Esophagus (tissue), 2 donors: ENCODE results near the gene ARID1B. TPM values are rescaled to one million over a fixed set of nuclear protein-coding genes. Genes with fewer than 3 reads are reported as not detected.

Source experiments
- H3K27ac ChIP-seq, 2 donors: one replicate each; pipeline ENCODE4 v1.5.1; 2013; ENCODE audit warnings: low read depth in 2 of 2, mild to moderate bottlenecking in 2 of 2, inconsistent platforms in 1 of 2, low read length in 1 of 2, moderate library complexity in 1 of 2
- H3K27me3 ChIP-seq, 2 donors: one replicate each; pipeline ENCODE4 v1.6.1; 2013; ENCODE audit warnings: low read length in 2 of 2, control low read depth in 1 of 2, mild to moderate bottlenecking in 1 of 2; ENCODE audit not compliant: insufficient read depth in 2 of 2, control insufficient read depth in 1 of 2
- H3K36me3 ChIP-seq, 2 donors: one replicate each; pipeline ENCODE4 v1.6.1; 2013; ENCODE audit warnings: low read length in 1 of 2; ENCODE audit not compliant: control insufficient read depth in 2 of 2, insufficient read depth in 2 of 2
- H3K4me1 ChIP-seq, 2 donors: one replicate each; pipeline ENCODE4 v1.6.1; 2013; ENCODE audit warnings: low read length in 1 of 2; ENCODE audit not compliant: control insufficient read depth in 2 of 2, insufficient read depth in 2 of 2
- H3K4me3 ChIP-seq, 2 donors: one replicate each; pipeline ENCODE4 v1.5.1; 2013; ENCODE audit warnings: low read length in 2 of 2, mild to moderate bottlenecking in 2 of 2, low read depth in 1 of 2, moderate library complexity in 1 of 2
- H3K9me3 ChIP-seq, 2 donors: one replicate each; pipeline ENCODE4 v1.6.1; 2013; ENCODE audit warnings: mild to moderate bottlenecking in 2 of 2, low read depth in 1 of 2, low read length in 1 of 2, moderate library complexity in 1 of 2; ENCODE audit not compliant: control insufficient read depth in 2 of 2, insufficient read depth in 1 of 2
- WGBS, 2 donors: extraction: QIAGEN DNeasy Blood & Tissue Kit; methylation state at CpG; one replicate each; pipeline ENCODE4 v1.1.7; 2013; 5-methylcytosine and 5-hydroxymethylcytosine counted together
- polyA plus RNA-seq, 2 donors: library from polyadenylated mRNA; stranded (reverse); fragments of 200-250 nt; gene quantifications; one replicate each; pipeline ENCODE4 v1.2.3, GENCODE V29; 2013
- donor health status: healthy with polysubstance abuse.
- donor health status: Bipolar disorder and iron deficiency.

Gene ARID1B
- polyA plus RNA-seq, 2 donors: 15.9 to 16.1 TPM

- 88 to 93% methylated on average over 8 of the region's 8 CpGs for WGBS, 2 donors
- Histone ChIP-seq H3K27me3 (no peaks in the 10 kb centered on the region), H3K27ac (no peak overlapping the region), H3K9me3 (no peaks in the 10 kb centered on the region), H3K36me3 (no peaks in the 10 kb centered on the region), H3K4me1 (peaks cover 0 to 8% of the 10 kb centered on the region in 2 donors), H3K4me3 (no peak overlapping the region)
Observed at GRCh38 chr6:156928126-156928525, 150.9 kb downstream of the ARID1B start.

- WGBS, 2 donors: 74 to 76% methylated on average over 5 of the region's 5 CpGs
- Histone ChIP-seq H3K4me3 (no peak overlapping the region), H3K27me3 (no peaks in the 10 kb centered on the region), H3K36me3 (no peaks in the 10 kb centered on the region), H3K4me1 (peaks cover 0 to 11% of the 10 kb centered on the region in 2 donors), H3K9me3 (no peaks in the 10 kb centered on the region), H3K27ac (no peak overlapping the region)
Observed at GRCh38 chr6:156928972-156929371, 151.8 kb downstream of the ARID1B start.

- H3K4me3 ChIP-seq: no peak overlapping the region
- H3K4me1 ChIP-seq: peaks cover 0 to 8% of the 10 kb centered on the region in 2 donors
- H3K27me3 ChIP-seq: no peaks in the 10 kb centered on the region
- H3K9me3 ChIP-seq: no peaks in the 10 kb centered on the region
- no peak overlapping the region for H3K27ac ChIP-seq
- no peaks in the 10 kb centered on the region for H3K36me3 ChIP-seq
- 98 to 99% methylated on average over 3 of the region's 3 CpGs for WGBS, 2 donors
Observed at GRCh38 chr6:156931283-156931682, 154.1 kb downstream of the ARID1B start.

- Histone ChIP-seq H3K27me3 (no peaks in the 10 kb centered on the region), H3K4me3 (no peak overlapping the region), H3K27ac (peak overlapping the region; percentile 35 to 65), H3K4me1 (peaks cover 0 to 4% of the 10 kb centered on the region in 2 donors), H3K36me3 (no peaks in the 10 kb centered on the region), H3K9me3 (no peaks in the 10 kb centered on the region)
- 38 to 45% methylated on average over 7 of the region's 7 CpGs for WGBS, 2 donors
Observed at GRCh38 chr6:156933201-156934068, 156.3 kb downstream of the ARID1B start.

GRCh38 chr6:156934069-156934460 is 156.9 kb downstream of the ARID1B start:
- Histone ChIP-seq H3K4me1 (peaks cover 0 to 4% of the 10 kb centered on the region in 2 donors), H3K27ac (peak overlapping the region in 1 of 2 donors; percentile 56), H3K4me3 (no peak overlapping the region), H3K27me3 (no peaks in the 10 kb centered on the region), H3K9me3 (no peaks in the 10 kb centered on the region), H3K36me3 (no peaks in the 10 kb centered on the region)
- WGBS, 2 donors: 32 to 44% methylated on average over 2 of the region's 2 CpGs

- Histone ChIP-seq H3K27ac (no peak overlapping the region), H3K9me3 (no peaks in the 10 kb centered on the region), H3K27me3 (no peaks in the 10 kb centered on the region), H3K4me1 (peaks cover 0 to 4% of the 10 kb centered on the region in 2 donors), H3K36me3 (no peaks in the 10 kb centered on the region), H3K4me3 (no peak overlapping the region)
- WGBS, 2 donors: 93 to 95% methylated on average over 5 of the region's 5 CpGs
Observed at GRCh38 chr6:156935000-156935399, 157.8 kb downstream of the ARID1B start.

GRCh38 chr6:156938143-156938542 is 161.0 kb downstream of the ARID1B start:
- 64 to 66% methylated on average over 1 of the region's 1 CpG for WGBS, 2 donors
- no peaks in the 10 kb centered on the region for H3K36me3 ChIP-seq
- H3K27me3 ChIP-seq: no peaks in the 10 kb centered on the region
- no peak overlapping the region for H3K27ac ChIP-seq
- H3K4me3 ChIP-seq: no peak overlapping the region
- H3K9me3 ChIP-seq: no peaks in the 10 kb centered on the region
- peaks cover 4 to 5% of the 10 kb centered on the region in 2 donors for H3K4me1 ChIP-seq

- H3K36me3 ChIP-seq: no peaks in the 10 kb centered on the region
- H3K27ac ChIP-seq: no peak overlapping the region
- 43 to 44% methylated on average over 5 of the region's 5 CpGs for WGBS, 2 donors
- H3K9me3 ChIP-seq: no peaks in the 10 kb centered on the region
- peaks cover 3 to 4% of the 10 kb centered on the region in 2 donors for H3K4me1 ChIP-seq
- no peaks in the 10 kb centered on the region for H3K27me3 ChIP-seq
- H3K4me3 ChIP-seq: no peak overlapping the region
Observed at GRCh38 chr6:156940221-156940620, 163.0 kb downstream of the ARID1B start.

- Histone ChIP-seq H3K9me3 (no peaks in the 10 kb centered on the region), H3K36me3 (no peaks in the 10 kb centered on the region), H3K27me3 (no peaks in the 10 kb centered on the region), H3K4me3 (no peak overlapping the region), H3K4me1 (peaks cover 4 to 5% of the 10 kb centered on the region in 2 donors), H3K27ac (no peak overlapping the region)
- WGBS, 2 donors: 94 to 95% methylated on average over 2 of the region's 2 CpGs
Observed at GRCh38 chr6:156942266-156942665, 165.1 kb downstream of the ARID1B start.

- Histone ChIP-seq H3K36me3 (no peaks in the 10 kb centered on the region), H3K9me3 (no peaks in the 10 kb centered on the region), H3K27me3 (no peaks in the 10 kb centered on the region), H3K4me1 (peaks cover 4 to 5% of the 10 kb centered on the region in 2 donors), H3K4me3 (no peak overlapping the region), H3K27ac (no peak overlapping the region)
- 84 to 86% methylated on average over 6 of the region's 6 CpGs for WGBS, 2 donors
Observed at GRCh38 chr6:156943166-156943565, 166.0 kb downstream of the ARID1B start.
